Thoracic aorta (tissue), 2 donors: ENCODE results near the gene CMTM4. TPM values are rescaled to one million over a fixed set of nuclear protein-coding genes. Genes with fewer than 3 reads are reported as not detected.

ENCODE experiments used
- ATAC-seq: fragments of 150-250 bp; one replicate; pipeline ENCODE4 v1.8.0; 2017; ENCODE audit warnings: low read depth; ENCODE audit not compliant: insufficient number of reproducible peaks, low FRiP score
- DNase-seq: peaks from one replicate; pipeline ENCODE4 v3.0.0-alpha.2; 2020; ENCODE audit warnings: low spot score
- H3K27ac ChIP-seq, 2 donors: fragments of 200-600 bp; sonication (generic); 1 replicate in 1 of 2; 2 replicates in 1 of 2; pipeline ENCODE4 v1.5.1; 2016; ENCODE audit warnings: mild to moderate bottlenecking in 2 of 2, moderate library complexity in 2 of 2
- H3K27me3 ChIP-seq: fragments of 200-600 bp; sonication (generic); replicated peaks from 2 replicates; pipeline ENCODE4 v1.6.0; 2016; ENCODE audit warnings: mild to moderate bottlenecking; ENCODE audit not compliant: insufficient read depth
- H3K36me3 ChIP-seq: fragments of 200-600 bp; sonication (generic); one replicate; pipeline ENCODE4 v1.5.1; 2016
- H3K4me1 ChIP-seq, 2 donors: fragments of 200-600 bp; sonication (generic); 1 replicate in 1 of 2; 2 replicates in 1 of 2; pipeline versions ENCODE4 v1.5.1 to v1.6.0; 2016; ENCODE audit warnings: low read depth in 2 of 2, mild to moderate bottlenecking in 1 of 2; ENCODE audit not compliant: control insufficient read depth in 1 of 2
- H3K4me3 ChIP-seq: fragments of 200-600 bp; sonication (generic); 2 replicates; pipeline ENCODE4 v1.5.1; 2016; ENCODE audit warnings: mild to moderate bottlenecking
- H3K9me3 ChIP-seq: fragments of 200-600 bp; sonication (generic); 2 replicates; pipeline ENCODE4 v1.5.1; 2016
- total RNA-seq, 2 donors: library from RNA; depleted of rRNA; stranded (reverse); fragments of >200 nt; gene quantifications; one replicate each; pipeline versions ENCODE4 v1.1.0 to v1.2.3, GENCODE V29; 2016
- TF ChIP-seq, protein P1 (sequence below): fragments of 200-600 bp; sonication (generic); IDR thresholded peaks from one replicate; pipeline ENCODE4 v1.5.1; 2019; ENCODE audit warnings: antibody characterized with exemption

The CMTM4 gene
- total RNA-seq, 2 donors from 2014 or later, result 12.0 to 25.7 TPM

DNA sequence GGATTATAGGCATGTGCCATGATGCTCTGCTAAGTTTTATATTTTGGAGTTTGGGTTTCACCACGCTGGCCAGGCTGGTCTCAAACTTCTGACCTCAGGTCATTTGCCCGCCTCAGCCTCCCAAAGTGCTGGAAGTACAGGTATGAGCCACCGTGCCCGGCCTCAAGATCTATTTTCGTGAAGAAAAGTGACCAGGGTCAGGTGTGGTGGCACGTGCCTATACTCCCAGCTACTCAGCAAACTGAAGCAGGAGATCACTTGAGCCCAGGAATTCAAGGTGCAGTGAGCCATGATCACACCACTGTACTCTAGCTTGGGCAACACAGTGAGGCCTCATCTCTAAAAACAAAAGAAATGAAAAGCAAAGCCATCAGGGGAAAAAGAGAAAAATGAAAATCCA, 18.7 kb downstream of the CMTM4 start:
- ATAC-seq, result no peak
- TF ChIP-seq, protein P1, sequence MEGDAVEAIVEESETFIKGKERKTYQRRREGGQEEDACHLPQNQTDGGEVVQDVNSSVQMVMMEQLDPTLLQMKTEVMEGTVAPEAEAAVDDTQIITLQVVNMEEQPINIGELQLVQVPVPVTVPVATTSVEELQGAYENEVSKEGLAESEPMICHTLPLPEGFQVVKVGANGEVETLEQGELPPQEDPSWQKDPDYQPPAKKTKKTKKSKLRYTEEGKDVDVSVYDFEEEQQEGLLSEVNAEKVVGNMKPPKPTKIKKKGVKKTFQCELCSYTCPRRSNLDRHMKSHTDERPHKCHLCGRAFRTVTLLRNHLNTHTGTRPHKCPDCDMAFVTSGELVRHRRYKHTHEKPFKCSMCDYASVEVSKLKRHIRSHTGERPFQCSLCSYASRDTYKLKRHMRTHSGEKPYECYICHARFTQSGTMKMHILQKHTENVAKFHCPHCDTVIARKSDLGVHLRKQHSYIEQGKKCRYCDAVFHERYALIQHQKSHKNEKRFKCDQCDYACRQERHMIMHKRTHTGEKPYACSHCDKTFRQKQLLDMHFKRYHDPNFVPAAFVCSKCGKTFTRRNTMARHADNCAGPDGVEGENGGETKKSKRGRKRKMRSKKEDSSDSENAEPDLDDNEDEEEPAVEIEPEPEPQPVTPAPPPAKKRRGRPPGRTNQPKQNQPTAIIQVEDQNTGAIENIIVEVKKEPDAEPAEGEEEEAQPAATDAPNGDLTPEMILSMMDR, result no peak

DNA sequence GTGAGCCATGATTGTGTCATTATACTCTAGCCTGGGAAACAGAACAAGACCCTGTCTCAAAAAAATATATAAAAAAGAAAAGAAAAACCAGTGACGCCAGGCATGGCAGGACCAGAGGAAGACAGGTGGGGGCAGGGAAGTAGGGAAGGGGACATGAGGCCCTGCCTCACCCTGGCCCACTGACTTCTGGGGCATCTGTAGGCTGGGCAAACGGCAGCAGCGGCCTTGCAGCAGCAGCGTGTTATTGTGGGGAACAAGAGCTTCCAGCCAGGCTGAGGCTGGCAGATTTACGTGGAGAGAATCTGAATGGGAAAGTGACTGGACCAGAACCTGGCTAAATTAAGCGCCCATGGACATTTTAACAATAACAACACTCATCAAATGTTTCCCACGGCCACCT, 19.4 kb downstream of the CMTM4 start:
- Histone ChIP-seq H3K9me3 (no peaks in the 10 kb centered on the region), H3K27ac (no peak overlapping the region), H3K27me3 (no peaks in the 10 kb centered on the region), H3K4me3 (no peak overlapping the region), H3K36me3 (no peaks in the 10 kb centered on the region), H3K4me1 (no peaks in the 10 kb centered on the region)
- no peak for DNase-seq
- TF ChIP-seq, protein P1, result no peak
- no peak for ATAC-seq

More for the DNA sequence above, 18.7 kb downstream of the CMTM4 start:
- H3K4me1 ChIP-seq, result no peaks in the 10 kb centered on the region
- no peaks in the 10 kb centered on the region for H3K9me3 ChIP-seq
- DNase-seq, result no peak
- H3K27me3 ChIP-seq, result no peaks in the 10 kb centered on the region
- H3K4me3 ChIP-seq, result no peak overlapping the region
- H3K36me3 ChIP-seq, result no peaks in the 10 kb centered on the region
- no peak overlapping the region for H3K27ac ChIP-seq

DNA sequence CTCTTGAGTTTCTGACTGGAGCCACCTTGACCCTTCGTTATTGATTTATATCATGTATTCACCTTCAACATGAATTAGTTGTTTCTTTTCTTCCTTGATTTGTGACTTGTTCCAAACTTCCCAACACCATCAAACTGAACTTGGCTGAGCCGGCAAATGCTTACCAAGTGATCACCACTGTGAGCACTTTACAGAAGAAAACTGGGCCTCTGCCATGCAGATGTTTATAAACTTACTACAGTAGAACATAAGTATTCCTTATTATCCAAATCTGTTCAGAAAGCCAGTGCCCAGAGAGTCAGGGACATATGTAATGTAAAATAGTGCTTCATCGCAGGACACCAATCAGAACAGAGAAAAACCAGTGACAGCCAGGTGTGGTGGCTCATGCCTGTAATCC, 19.9 kb downstream of the CMTM4 start:
- ATAC-seq, result no peak

DNA sequence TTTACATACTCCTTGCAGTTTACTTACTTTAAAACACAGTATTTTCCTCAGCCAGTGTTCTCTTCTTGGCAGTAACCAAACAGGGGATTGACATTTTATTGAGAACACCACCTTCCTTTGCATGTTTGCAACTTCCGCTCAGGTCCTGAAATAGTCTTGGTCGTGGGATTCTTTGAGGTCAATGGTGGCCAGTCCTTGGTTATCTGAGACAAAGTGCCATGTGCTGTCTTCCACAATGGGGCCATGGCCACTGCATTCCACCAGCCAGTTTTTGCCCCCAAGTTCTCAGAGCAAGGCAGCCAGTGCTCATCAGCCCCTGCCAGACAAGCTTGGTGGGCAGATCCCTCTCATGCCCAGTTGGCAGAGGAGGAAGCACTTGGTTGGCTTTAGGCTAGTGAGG, 22.9 kb downstream of the CMTM4 start:
- ATAC-seq, result no peak
- Histone ChIP-seq H3K4me1 (no peaks in the 10 kb centered on the region), H3K27me3 (no peaks in the 10 kb centered on the region), H3K27ac (no peak overlapping the region), H3K9me3 (no peaks in the 10 kb centered on the region), H3K4me3 (no peak overlapping the region), H3K36me3 (no peaks in the 10 kb centered on the region)
- no peak for DNase-seq
- TF ChIP-seq, protein P1, result no peak

More for the DNA sequence above, 19.9 kb downstream of the CMTM4 start:
- DNase-seq, result no peak
- TF ChIP-seq, protein P1, result no peak
- no peaks in the 10 kb centered on the region for H3K36me3 ChIP-seq
- no peaks in the 10 kb centered on the region for H3K27me3 ChIP-seq
- H3K27ac ChIP-seq, result no peak overlapping the region
- no peaks in the 10 kb centered on the region for H3K4me1 ChIP-seq
- H3K9me3 ChIP-seq, result no peaks in the 10 kb centered on the region
- no peak overlapping the region for H3K4me3 ChIP-seq

DNA sequence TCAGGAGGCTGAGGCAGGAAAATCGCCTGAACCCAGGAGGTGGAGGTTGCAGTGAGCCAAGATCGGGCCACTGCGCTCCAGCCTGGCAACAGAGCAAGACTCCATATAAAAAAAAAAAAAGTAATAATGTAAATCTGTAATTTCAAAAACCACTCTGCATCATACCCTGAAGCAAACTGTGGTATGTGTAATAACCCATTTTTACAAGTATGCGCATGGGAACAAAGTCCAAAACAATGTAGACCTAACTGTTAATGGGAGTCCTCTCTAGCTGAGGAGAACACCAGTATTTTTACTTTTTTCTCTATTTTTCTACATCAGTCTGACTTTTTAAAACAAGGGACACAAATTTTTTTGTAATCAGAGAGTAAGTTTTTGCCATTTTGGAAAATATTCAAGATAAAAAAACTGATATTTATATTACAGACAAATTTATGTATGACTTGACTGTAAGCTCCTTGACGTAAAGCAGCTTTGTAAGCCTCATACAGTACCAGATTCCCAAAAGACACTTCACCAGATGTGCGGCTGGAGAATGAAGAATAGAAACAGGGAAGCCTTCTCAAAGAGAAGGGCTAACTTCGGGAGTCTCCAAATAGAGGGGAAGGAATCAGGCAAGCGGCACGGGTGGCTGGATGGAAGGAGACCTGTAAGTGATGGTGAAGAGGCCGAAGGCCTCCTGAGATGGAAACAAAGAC, 25.7 kb downstream of the CMTM4 start:
- H3K27ac ChIP-seq, result no peak overlapping the region
- ATAC-seq (no peak), DNase-seq (no peak)
- no peaks in the 10 kb centered on the region for H3K4me1 ChIP-seq
- no peaks in the 10 kb centered on the region for H3K36me3 ChIP-seq
- H3K4me3 ChIP-seq, result no peak overlapping the region
- TF ChIP-seq, protein P1, result no peak
- H3K27me3 ChIP-seq, result no peaks in the 10 kb centered on the region
- no peaks in the 10 kb centered on the region for H3K9me3 ChIP-seq
